Brain pericyte (primary cell): Measurements from ENCODE around the gene CHAMP1.
"Not testable (repeated sequence)": the region's sequence is repeated elsewhere in the genome, so short reads cannot be mapped to it uniquely, and the experiment has no call there.

ENCODE experiments used
- DNase-seq: peaks from one replicate; pipeline ENCODE4 v3.0.0-alpha.2; 2012; ENCODE audit warnings: low read depth, low spot score

Gene CHAMP1

DNA sequence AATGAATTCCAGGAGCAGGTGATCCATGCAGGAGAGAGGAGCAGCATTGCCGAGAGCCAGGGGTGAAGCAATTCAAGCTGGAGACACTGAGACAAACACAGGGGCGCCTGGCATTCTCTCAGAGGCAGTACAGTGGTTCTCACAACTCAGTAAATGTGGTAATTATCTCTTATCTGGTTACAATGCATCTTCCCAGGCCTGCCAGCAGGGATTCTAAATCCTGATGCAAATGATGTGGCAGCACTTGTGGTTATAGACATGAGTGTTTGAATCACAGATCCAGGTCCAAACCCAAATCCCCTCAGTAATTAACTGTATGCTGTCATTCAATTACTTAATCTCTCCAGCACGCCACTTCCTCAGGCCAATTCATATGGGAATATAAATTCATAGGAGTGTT, 19.6 kb downstream of the CHAMP1 start:
- DNase-seq, result not testable (repeated sequence)

- no peak for DNase-seq
Observed at GRCh38 chr13:114334305-114335053, 20.2 kb downstream of the CHAMP1 start.

- DNase-seq, result not testable (repeated sequence)
Observed at GRCh38 chr13:114336457-114336856, 22.2 kb downstream of the CHAMP1 start.

GRCh38 chr13:114338959-114339358, 24.7 kb downstream of the CHAMP1 start:
- no peak for DNase-seq

DNA sequence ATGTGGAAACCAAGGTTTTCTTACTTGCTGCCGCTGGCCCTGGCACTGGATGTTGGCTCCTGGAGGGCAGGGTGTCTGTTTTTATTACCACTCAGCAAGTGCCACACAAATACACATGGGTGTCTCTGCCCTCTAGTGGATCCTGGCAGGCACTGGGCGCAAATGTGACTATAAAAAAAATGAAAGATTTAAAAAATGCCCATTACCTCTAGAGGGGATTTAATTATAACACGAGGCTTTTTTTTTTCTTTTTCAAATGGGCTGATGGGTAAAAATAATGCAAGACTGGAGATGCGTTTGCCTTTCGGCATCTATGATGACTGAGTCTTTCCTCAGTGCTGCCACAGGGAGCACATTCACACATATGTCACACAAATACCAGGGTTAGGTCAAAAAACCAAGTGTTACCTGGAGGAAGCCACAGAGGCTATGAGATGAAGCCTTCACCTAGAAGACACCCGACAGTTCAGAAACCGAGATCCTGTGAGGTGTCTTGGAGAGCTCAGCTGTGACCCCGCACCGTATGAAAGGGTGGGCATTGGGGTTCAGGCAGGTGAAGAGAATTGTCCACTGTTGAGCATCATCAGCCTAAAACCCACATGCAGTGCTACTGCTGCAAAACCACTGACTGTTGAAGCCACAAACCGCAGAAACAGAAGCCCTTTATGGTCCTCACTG, 25.7 kb downstream of the CHAMP1 start:
- no peak for DNase-seq

DNA sequence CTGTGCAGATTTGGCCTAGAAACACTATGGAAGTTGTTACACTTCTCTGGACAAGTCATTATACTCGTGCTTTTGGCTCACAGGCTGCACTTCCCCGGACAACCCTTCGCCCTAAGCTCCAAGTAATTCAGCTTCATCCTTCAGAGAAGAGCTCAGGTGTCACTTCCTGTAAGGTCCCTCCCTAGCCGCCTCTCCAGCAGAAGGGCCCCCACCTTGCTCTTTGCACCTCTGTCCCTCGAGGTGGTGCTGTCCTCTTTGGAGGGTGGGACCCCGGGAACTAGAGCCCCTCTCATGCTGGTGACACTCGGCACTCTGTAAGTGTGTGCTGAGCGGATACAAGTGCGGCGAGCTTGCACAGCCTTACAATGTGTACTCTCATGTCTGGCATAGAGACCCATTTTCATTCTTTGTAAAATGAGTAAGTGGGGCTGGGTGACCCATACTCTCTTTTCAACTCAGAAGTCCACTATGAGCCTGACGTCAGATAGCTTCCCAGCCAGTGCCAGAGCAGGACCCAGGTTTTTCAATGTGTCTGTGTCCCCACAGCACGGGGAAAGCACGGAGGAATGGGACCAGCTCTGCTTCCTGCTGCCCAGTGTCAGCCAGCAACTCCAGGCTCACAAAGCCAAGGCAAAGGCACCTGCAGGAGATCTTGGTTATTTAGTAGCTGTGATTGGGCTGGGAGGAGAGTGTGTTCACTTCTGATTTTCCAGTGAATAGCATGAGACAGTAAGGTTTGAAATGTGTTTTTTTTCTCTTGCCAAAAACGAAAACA, 26.9 kb downstream of the CHAMP1 start:
- no peak for DNase-seq

DNA sequence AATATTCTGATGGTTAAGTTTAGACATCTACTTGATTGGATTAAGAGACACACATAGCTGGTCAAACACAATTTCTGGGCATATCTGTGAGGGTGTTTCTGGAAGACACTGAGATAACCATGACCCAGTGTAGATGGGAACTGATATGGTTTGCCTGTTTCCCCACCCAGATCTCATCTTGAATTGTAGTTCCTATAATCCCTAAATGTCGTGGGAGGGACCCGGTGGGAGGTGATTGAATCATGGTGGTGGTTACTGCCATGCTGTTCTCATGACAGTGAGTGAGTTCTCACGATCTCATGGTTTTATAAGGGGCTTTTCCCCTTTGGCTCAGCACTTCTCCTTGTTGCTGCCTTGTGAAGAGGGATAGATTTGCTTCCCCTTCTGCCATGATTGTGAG, 33.0 kb downstream of the CHAMP1 start:
- DNase-seq, result not testable (repeated sequence)

DNA sequence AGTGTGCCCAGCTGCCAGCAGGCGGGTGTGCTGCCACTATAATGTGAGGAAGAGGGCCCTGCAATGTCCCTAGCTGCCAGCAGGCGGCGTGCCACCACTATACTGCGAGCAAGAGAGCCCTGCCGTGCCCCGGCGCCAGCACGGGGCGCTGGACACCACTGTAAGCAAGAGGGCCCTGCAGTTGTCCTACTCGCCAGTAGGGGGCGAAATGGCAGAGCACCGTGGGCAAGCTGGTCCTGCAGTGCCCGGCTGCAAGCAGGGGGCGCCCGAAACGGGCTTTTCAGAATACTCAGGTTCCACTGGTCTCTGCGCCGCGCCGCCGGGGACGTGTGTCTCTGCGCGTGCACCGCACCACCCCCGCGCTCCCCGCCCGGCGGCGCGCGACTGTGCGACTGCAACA, 38.5 kb downstream of the CHAMP1 start:
- not testable (repeated sequence) for DNase-seq

DNA sequence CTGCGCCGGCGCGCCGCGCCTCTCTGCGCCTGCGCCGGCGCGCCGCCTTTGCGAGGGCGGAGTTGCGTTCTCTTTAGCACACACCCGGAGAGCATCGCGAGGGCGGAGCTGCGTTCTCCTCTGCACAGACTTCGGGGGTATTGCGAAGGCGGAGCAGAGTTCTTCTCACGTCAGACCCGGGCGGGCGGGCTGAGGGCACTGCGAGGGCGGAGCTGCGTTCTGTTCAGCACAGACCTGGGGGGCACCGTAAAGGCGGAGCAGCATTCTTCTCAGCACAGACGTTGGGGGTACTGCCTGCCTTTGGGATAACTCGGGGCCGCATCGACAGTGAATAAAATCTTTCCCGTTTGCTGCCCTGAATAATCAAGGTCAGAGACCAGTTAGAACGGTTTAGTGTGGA, 39.1 kb downstream of the CHAMP1 start:
- not testable (repeated sequence) for DNase-seq
